GM21737 (cell line): ENCODE measurements around the gene SEC14L5.
"Not testable (repeated sequence)": the region's sequence is repeated elsewhere in the genome, so short reads cannot be mapped to it uniquely, and the experiment has no call there.

Source experiments
- ATAC-seq: cut with Tn5 transposase; IDR thresholded peaks from one replicate; pipeline ENCODE4 v1.9.1; 2021; ENCODE audit warnings: mild to moderate bottlenecking, moderate library complexity; ENCODE audit not compliant: unreplicated experiment

The SEC14L5 gene

GRCh38 chr16:4948903-4949766 lies 9.0 kb upstream of the SEC14L5 start:
- no peak for ATAC-seq

GRCh38 chr16:4949986-4950385 lies 8.1 kb upstream of the SEC14L5 start:
- ATAC-seq: no peak

DNA sequence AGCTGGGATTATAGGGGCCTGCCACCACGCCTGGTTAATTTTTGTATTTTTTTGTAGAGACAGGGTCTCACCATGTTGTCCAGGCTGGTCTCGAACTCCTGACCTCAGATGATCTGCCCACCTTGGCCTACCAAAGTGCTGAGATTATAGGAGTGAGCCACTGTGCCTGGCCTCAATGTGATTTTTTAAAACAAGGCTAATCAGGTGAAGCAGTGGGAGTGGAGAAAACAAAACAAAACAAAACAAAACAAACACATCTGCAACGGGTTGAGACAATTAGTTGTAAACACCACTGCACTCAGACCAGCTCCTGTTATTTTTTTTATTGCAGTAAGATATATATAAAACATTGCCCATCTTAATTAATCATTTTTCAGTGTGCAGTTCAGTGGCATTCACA lies 6.5 kb upstream of the SEC14L5 start:
- ATAC-seq: not testable (repeated sequence)

DNA sequence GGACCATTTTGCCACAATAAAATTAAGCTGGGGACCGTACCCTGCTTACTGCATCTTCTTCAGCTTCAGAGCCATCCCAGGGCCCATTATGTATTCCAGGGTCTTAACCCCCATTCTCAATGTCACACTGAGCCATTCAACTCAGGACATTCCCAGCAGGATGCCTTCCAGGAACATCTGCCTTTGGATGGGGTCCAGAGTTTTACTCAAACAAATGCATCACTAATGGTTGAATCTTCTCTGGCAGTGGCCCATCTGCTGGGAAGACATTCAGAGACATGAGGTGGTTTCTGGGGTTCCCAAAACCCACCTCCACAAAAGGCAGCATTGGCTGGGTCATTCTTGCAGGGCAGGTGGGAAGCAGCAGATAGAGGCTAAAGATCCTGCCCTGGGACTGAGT lies 3.4 kb upstream of the SEC14L5 start:
- no peak for ATAC-seq

GRCh38 chr16:4957420-4957719 lies 760 bp upstream of the SEC14L5 start:
- no peak for ATAC-seq

GRCh38 chr16:4958510-4959438 lies 644 bp downstream of the SEC14L5 start:
- ATAC-seq: no peak

GRCh38 chr16:4960579-4960978 lies 2.4 kb downstream of the SEC14L5 start:
- ATAC-seq: no peak

- no peak for ATAC-seq
These were observed 4.6 kb downstream of the SEC14L5 start for GRCh38 chr16:4962716-4963115.

DNA sequence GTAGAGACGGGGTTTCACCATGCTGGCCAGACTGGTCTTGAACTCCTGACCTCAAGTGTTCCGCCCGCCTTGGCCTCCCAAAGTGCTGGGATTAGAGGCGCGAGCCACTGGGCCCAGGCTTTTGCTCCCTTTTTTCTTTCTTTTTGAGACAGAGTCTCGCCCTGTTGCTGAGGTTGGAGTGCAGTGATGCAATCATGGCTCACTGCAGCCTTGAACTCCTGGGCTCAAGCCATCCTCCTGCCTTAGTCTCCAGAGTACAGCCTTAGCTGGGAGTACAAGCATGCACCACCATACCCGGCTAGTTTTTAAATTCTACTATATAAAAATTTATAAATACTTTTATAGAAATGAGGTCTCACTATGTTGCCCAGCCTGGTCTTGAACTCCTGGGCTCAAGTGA lies 5.4 kb downstream of the SEC14L5 start:
- not testable (repeated sequence) for ATAC-seq

GRCh38 chr16:4966736-4967453 lies 8.8 kb downstream of the SEC14L5 start:
- ATAC-seq: no peak

GRCh38 chr16:4968278-4968677 lies 10.1 kb downstream of the SEC14L5 start:
- ATAC-seq: not testable (repeated sequence)

DNA sequence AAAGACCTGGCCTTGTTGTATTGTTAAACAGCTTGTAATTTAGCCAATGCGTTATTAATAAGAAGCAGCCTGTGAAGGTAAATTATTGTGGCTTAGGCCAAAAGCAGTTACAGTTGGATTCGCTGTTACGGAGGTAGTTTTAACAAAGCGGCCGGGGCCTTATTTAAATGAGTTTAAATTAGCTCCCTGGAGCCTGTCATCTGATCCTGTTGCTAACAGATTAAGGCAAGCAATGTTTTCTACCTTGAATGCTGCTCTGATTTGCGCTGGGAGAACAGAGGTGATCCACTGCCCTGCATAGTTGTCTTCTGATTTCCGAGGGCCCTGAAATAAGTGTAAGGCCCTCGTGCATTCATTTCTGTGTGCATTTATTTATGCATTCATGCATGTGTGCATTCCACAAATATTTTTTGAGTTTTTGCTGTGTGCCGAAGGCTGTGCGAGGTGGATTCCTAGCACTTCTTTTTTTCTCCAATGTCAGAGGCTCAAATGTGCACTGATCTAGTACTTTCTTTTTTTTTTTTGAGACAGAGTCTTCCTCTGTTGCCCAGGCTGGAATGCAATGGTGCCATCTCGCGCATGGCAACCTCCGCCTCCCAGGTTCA lies 10.9 kb downstream of the SEC14L5 start:
- no peak for ATAC-seq

DNA sequence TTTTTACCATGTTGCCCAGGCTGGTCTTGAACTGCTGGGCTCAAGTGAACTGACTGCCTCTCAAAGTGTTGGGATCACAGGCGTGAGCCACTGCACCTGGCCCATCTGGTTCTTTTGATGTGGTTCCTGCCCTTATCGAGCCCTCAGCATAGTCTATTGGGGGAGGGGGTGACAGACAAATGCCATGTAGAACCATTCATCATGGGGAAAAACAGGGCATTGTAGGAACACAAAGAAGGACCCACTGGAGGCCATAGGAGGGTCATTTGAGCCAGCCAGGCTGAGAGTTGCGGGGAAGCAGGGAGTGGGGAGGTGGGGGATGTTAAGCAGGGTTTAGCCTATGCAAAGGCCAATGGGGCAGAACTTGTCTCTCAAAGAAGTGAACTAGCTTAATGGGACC lies 11.9 kb downstream of the SEC14L5 start:
- ATAC-seq: no peak

DNA sequence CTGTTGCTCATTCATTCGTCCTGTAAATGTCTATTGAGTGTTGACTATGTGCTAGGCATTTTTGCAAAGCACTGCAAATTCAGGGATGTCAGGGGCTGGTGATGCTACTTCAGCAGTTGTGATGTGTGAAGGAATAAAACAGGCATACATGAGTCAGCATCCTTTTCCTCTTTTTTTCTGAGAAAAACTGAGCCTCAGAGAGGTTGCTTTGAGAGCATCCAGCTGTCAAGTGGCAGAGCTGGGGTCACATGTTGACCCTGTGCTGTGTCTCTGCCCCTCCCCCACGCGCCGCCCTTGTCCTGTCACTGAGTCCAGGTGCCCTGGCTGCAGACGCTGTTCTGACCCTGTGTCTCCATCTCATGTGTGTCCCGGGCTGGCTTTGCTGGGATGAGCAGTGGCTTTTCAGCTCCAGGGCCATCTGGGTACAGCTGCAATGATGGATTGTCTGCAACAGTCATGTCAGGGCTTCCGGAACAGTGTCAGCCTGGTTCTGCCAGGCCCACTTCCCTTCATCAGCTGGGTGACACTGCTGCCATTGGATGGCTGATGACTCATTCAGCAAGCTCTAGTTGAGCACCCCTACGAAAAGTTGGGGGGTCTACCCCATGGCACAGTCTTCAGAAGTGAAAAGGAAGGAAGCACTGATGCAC lies 14.9 kb downstream of the SEC14L5 start:
- no peak for ATAC-seq

DNA sequence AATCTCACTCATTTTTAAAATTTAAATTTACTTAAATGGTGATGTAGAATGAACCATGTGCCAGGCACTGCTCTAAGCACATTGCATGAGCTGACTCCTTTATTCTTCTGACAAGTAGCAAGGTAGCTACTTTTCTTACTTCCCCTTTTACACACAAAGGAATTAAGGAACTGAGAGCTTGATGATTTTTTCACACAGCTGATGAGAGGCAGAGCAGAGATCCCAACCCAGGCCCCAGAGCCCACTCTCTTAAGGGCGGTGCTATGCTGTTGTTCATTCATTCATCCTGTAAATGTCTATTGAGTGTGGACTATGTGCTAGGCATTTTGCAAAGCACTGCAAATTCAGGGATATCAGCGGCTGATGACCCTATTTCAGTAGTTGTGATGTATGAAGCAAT lies 17.9 kb downstream of the SEC14L5 start:
- ATAC-seq: peak; percentile 80

- ATAC-seq: no peak
These were observed 18.5 kb downstream of the SEC14L5 start for GRCh38 chr16:4976611-4977145.

DNA sequence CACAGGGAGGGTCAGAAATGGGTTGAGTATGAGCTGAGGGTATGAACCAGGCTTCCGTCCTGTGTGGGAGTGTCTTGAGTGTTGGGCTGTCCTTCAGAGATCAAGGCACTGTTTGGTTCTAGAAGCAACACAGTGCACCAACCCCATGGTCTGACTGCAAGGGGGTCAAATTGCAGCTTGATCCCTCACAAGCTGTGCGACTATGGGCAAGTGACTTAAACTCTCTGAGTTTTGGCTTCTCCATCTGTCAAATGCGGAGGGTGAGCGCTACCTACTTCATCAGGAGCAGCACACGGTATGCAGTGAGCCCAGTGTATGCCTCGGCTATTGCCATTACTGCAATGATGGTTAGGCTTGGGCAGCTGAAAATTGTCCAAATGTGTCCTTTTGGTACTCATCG lies 21.0 kb downstream of the SEC14L5 start:
- ATAC-seq: no peak

DNA sequence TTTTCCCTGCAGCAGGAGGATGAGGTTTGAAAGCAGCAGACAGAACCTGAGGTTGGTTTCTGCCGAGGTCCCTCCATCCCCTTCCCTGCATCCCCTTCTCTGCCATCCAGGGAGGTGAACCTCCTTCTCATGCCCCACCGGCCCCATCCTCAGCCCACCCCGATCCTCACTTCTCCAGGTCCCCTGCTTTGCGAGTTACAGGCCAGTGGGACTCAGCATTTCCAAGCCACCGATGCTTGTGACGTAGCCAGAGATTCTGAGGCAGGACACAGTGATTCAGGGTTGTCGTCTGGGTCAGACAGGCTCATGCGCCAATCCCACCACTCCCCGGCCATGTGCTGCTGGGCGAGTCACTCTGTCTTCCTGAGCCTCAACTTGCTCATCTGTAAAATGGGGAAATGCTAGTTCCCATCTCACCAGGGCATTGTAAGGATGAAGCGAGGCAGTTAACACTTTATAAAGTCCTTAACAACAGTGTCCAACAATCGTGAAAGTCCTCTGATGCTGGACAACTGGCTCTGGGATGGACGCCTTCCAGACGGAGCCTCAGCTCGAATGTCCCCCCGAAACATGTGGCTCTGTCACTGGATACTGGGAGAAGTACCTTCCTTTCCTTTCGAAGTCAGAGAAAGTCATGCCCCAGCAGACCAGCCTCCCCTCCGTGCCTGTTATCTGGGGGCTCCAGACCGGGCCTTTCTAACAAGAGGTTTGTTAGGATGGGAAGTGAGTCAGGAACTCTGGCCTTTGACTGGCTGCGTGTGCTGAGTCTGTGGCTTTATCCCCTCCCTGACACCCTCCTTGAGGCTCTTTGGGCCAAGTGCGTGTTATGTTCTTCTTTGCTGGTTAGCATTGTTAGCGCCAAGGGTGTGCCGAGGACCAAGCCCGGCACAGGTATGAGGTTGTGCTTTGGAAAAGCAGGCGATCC lies 21.9 kb downstream of the SEC14L5 start:
- ATAC-seq: no peak

DNA sequence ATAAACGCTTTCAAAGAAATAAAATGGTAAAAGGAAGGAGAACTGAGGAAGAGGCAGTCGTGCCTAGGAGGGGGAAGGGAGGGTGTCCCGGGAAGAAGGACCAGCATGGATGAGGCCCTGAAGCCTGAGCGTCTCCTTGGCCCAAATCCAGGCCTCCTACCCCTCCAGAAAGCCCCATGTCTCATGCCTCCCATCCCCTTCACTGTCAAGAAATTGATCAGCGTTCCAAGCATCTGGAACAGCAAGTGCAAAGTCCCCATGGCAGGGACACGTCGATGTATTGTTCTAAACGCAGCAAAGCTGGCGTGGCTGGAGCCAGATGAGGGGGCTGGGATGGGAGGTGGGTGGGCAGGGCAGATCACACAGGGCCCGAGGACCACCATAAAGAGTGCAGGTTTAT lies 22.6 kb downstream of the SEC14L5 start:
- ATAC-seq: no peak
